Tibial nerve (tissue), 4 donors: Measurements from ENCODE around the gene RMND5B. TPM values are rescaled to one million over a fixed set of nuclear protein-coding genes. Genes with fewer than 3 reads are reported as not detected.

Experiments used
- DNase-seq, 2 donors: peaks; one replicate each; pipeline ENCODE4 v3.0.0-alpha.2; 2019; ENCODE audit warnings: low spot score in 2 of 2
- H3K27ac ChIP-seq, 4 donors: fragments of 200-600 bp; sonication (generic) in 3 of 4; one replicate each; pipeline ENCODE4 v1.5.1; 2017 to 2019; ENCODE audit warnings: mild to moderate bottlenecking in 1 of 4
- H3K27me3 ChIP-seq, 2 donors: fragments of 200-600 bp; sonication (generic) in 1 of 2; one replicate each; pipeline versions ENCODE4 v1.5.1 to v1.6.0; 2017 to 2019
- H3K36me3 ChIP-seq, 3 donors: fragments of 200-600 bp; sonication (generic); one replicate each; pipeline ENCODE4 v1.5.1; 2018 to 2019
- H3K4me1 ChIP-seq, 4 donors: fragments of 200-600 bp; sonication (generic) in 3 of 4; one replicate each; pipeline ENCODE4 v1.5.1; 2017 to 2019
- H3K4me3 ChIP-seq, 4 donors: fragments of 200-600 bp; sonication (generic) in 3 of 4; one replicate each; pipeline ENCODE4 v1.5.1; 2017 to 2019; ENCODE audit warnings: mild to moderate bottlenecking in 1 of 4, moderate library complexity in 1 of 4
- H3K9me3 ChIP-seq, 4 donors: fragments of 200-600 bp; sonication (generic) in 3 of 4; one replicate each; pipeline ENCODE4 v1.5.1; 2017 to 2019
- EP300 ChIP-seq, 2 donors: sonication (generic); formaldehyde crosslinking; IDR thresholded peaks; one replicate each; pipeline ENCODE4 v1.6.1; 2017; ENCODE audit warnings: antibody characterized with exemption in 2 of 2, mild to moderate bottlenecking in 1 of 2
- POLR2A ChIP-seq, 2 donors: fragments of 450-650 bp; IDR thresholded peaks; one replicate each; pipeline ENCODE4 v1.6.1; 2017; ENCODE audit warnings: antibody characterized with exemption in 2 of 2, mild to moderate bottlenecking in 2 of 2, moderate library complexity in 2 of 2
- WGBS, 2 donors: methylation state at CpG; one replicate each; pipeline ENCODE4 v1.1.5; 2018; 5-methylcytosine and 5-hydroxymethylcytosine counted together
- total RNA-seq, 4 donors: library from RNA; depleted of rRNA; stranded (reverse); fragments of >200 nt; gene quantifications; one replicate each; pipeline ENCODE4 v1.1.0, GENCODE V29; 2016
- TF ChIP-seq, protein P1 (sequence below), 5 experiments: fragments of 200-600 bp in 3 of 5; fragments of 450-650 bp in 2 of 5; sonication (generic) in 3 of 5; IDR thresholded peaks; one replicate each; pipeline ENCODE4 v1.5.1; 2016 to 2019; ENCODE audit warnings: antibody characterized with exemption in 5 of 5, mild to moderate bottlenecking in 3 of 5, moderate library complexity in 2 of 5

RMND5B gene
- total RNA-seq, 4 donors from 2014 or later: 43.1 to 58.8 (median 53.0) TPM

DNA sequence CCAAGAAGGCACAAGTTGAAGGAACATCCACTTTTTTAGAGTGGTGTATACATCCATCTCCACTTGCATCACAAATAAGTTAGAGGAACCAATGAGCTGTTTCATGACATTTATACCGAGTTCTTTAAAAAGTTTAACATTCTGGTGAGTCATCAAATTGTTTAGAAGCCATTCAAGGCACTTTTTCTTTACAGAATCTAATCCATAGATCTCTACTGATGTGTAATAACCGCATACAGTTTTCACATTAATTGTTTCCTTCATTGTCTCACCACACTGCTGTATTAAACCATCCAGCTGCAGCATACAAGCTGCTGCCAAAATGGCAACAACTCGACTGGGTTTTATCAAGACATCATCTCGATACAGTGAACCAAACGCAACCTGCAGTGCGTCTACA is 55.6 kb downstream of the RMND5B start:
- 59 to 62% methylated on average over 6 of the region's 6 CpGs for WGBS, 2 donors
- H3K4me1 ChIP-seq: no peaks in the 10 kb centered on the region
- no peaks in the 10 kb centered on the region for H3K36me3 ChIP-seq
- no peak for DNase-seq
- H3K27ac ChIP-seq: no peak overlapping the region
- H3K9me3 ChIP-seq: no peaks in the 10 kb centered on the region
- H3K4me3 ChIP-seq: no peak overlapping the region
- no peak for TF ChIP-seq EP300 (IDR thresholded peaks at IDR 0.05)
- TF ChIP-seq, protein P1, sequence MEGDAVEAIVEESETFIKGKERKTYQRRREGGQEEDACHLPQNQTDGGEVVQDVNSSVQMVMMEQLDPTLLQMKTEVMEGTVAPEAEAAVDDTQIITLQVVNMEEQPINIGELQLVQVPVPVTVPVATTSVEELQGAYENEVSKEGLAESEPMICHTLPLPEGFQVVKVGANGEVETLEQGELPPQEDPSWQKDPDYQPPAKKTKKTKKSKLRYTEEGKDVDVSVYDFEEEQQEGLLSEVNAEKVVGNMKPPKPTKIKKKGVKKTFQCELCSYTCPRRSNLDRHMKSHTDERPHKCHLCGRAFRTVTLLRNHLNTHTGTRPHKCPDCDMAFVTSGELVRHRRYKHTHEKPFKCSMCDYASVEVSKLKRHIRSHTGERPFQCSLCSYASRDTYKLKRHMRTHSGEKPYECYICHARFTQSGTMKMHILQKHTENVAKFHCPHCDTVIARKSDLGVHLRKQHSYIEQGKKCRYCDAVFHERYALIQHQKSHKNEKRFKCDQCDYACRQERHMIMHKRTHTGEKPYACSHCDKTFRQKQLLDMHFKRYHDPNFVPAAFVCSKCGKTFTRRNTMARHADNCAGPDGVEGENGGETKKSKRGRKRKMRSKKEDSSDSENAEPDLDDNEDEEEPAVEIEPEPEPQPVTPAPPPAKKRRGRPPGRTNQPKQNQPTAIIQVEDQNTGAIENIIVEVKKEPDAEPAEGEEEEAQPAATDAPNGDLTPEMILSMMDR (IDR thresholded peaks at IDR 0.05): no peak
- no peak for TF ChIP-seq POLR2A (IDR thresholded peaks at IDR 0.05)
- no peaks in the 10 kb centered on the region for H3K27me3 ChIP-seq

DNA sequence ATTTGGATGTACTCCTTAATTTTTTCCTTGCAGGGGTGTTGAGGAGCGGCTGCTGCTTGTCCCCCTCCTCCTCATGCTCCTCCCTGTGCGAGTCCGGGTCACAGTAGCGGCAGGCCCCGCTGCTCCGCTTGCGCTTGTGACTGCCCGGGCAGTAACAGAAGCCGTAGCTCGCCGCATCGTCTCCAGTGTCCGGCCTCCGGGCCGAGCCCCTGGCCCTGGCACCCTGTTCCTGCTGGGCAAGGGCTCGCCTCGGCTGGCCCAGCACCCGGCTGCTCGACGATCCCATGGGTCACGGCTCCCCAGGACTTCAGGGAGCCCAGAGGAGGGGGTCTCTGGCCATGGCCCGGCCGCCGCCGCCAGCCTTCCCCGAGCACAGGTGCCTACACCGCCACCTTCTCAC is 56.2 kb downstream of the RMND5B start, which contains the start of gene GMCL2:
TSS of gene GMCL2 (minus strand) at position 358 of the 400 bp plus-strand sequence. CDS start at position 286, 72 bp downstream.
- no peak within 1 kb of the TSS for H3K27ac ChIP-seq

DNA sequence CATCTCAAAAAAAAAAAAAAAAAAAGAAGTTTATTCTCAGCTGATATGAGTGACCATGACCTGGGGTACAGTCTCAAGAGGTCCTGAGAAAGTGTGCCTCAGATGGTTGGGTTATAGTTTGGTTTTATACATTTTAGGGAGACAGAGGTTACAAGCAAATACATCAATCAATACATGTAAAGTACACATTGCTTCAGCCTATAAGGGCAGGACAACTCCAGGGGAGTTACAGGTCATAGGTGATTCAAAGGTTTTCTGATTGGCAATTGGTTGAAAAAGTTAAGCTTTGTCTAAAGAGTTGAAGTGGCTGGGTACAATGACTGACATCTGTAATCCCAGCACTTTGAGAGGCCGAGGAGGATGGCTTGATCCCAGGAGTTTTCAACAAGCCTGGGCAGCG is 58.6 kb downstream of the RMND5B start:
- Histone ChIP-seq H3K27me3 (peaks cover 0 to 10% of the 10 kb centered on the region in 2 donors), H3K27ac (no peak overlapping the region), H3K36me3 (no peaks in the 10 kb centered on the region), H3K4me1 (no peaks in the 10 kb centered on the region), H3K4me3 (no peak overlapping the region), H3K9me3 (no peaks in the 10 kb centered on the region)
- 43 to 44% methylated on average over 2 of the region's 2 CpGs for WGBS, 2 donors
- TF ChIP-seq, protein P1 (IDR thresholded peaks at IDR 0.05): no peak
- TF ChIP-seq EP300 (IDR thresholded peaks at IDR 0.05) (no peak), POLR2A (IDR thresholded peaks at IDR 0.05) (no peak)
- DNase-seq: no peak

More for the DNA sequence above, 56.2 kb downstream of the RMND5B start, which contains the start of gene GMCL2:
- 88 to 92% methylated on average over 27 of the region's 27 CpGs for WGBS, 2 donors
- Histone ChIP-seq H3K27me3 (no peaks in the 10 kb centered on the region), H3K36me3 (no peaks in the 10 kb centered on the region), H3K4me1 (no peaks in the 10 kb centered on the region), H3K4me3 (no peak within 1 kb of the TSS), H3K9me3 (no peaks in the 10 kb centered on the region)
- DNase-seq: no peak
- TF ChIP-seq POLR2A (IDR thresholded peaks at IDR 0.05) (no peak), EP300 (IDR thresholded peaks at IDR 0.05) (no peak)
- TF ChIP-seq, protein P1 (IDR thresholded peaks at IDR 0.05): no peak

DNA sequence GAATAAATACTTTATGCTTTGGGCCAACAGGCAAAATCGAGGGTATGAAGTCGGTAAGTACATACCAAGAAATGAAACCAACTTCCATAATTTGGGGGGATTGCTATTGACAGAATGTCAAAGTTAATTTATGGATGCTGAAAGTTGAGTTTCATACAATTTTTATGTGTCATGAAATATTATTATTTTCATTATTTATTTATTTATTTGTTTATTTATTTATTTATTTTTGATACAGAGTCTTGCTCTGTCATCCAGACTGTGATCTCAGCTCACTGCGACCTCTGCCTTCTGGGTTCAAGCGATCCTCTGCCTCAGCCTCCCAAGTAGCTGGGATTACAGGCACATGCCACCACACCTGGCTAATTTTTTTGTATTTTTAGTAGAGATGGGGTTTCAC is 60.8 kb downstream of the RMND5B start:
- Histone ChIP-seq H3K27ac (no peak overlapping the region), H3K4me1 (no peaks in the 10 kb centered on the region), H3K27me3 (peaks cover 0 to 10% of the 10 kb centered on the region in 2 donors), H3K9me3 (no peaks in the 10 kb centered on the region), H3K36me3 (no peaks in the 10 kb centered on the region), H3K4me3 (no peak overlapping the region)
- 70 to 80% methylated on average over 4 of the region's 4 CpGs for WGBS, 2 donors
- TF ChIP-seq POLR2A (IDR thresholded peaks at IDR 0.05): no peak
- TF ChIP-seq, protein P1 (IDR thresholded peaks at IDR 0.05): no peak
- TF ChIP-seq EP300 (IDR thresholded peaks at IDR 0.05): no peak
- DNase-seq: no peak

DNA sequence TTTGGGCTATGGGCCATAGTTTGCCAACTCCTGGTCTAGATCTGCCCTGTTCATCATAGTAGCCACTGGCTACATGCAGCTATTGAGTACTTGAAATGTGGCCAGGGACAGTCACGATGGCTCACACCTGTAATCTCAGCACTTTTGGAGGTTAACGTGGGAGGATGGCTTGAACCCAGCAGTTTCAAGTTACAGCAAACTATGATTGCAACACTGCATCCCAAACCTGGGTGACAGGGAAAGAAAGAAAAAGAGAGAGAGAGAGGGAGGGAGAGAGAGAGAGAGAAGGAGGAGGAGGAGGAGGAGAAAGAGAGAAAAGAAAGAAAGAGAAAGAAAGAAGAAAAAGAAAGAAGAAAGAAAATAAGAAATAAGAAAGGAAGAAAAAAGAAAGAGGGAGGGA is 61.4 kb downstream of the RMND5B start:
- no peak for TF ChIP-seq POLR2A (IDR thresholded peaks at IDR 0.05)
- no peak for TF ChIP-seq EP300 (IDR thresholded peaks at IDR 0.05)
- TF ChIP-seq, protein P1 (IDR thresholded peaks at IDR 0.05): no peak
- H3K9me3 ChIP-seq: no peaks in the 10 kb centered on the region
- no peaks in the 10 kb centered on the region for H3K4me1 ChIP-seq
- no peak overlapping the region for H3K4me3 ChIP-seq
- 69 to 74% methylated on average over 2 of the region's 2 CpGs for whole genome bisulfite sequencing, 2 donors
- H3K27me3 ChIP-seq: peaks cover 0 to 10% of the 10 kb centered on the region in 2 donors
- H3K36me3 ChIP-seq: no peaks in the 10 kb centered on the region
- DNase-seq: no peak
- H3K27ac ChIP-seq: no peak overlapping the region
